ENCODE results near the gene THAP6. TPM values are rescaled to one million over a fixed set of nuclear protein-coding genes. Genes with fewer than 3 reads are reported as not detected.

Gene THAP6, protein sequence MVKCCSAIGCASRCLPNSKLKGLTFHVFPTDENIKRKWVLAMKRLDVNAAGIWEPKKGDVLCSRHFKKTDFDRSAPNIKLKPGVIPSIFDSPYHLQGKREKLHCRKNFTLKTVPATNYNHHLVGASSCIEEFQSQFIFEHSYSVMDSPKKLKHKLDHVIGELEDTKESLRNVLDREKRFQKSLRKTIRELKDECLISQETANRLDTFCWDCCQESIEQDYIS
- total RNA-seq = 13.7 and 15.6 TPM in 2 replicates

DNA sequence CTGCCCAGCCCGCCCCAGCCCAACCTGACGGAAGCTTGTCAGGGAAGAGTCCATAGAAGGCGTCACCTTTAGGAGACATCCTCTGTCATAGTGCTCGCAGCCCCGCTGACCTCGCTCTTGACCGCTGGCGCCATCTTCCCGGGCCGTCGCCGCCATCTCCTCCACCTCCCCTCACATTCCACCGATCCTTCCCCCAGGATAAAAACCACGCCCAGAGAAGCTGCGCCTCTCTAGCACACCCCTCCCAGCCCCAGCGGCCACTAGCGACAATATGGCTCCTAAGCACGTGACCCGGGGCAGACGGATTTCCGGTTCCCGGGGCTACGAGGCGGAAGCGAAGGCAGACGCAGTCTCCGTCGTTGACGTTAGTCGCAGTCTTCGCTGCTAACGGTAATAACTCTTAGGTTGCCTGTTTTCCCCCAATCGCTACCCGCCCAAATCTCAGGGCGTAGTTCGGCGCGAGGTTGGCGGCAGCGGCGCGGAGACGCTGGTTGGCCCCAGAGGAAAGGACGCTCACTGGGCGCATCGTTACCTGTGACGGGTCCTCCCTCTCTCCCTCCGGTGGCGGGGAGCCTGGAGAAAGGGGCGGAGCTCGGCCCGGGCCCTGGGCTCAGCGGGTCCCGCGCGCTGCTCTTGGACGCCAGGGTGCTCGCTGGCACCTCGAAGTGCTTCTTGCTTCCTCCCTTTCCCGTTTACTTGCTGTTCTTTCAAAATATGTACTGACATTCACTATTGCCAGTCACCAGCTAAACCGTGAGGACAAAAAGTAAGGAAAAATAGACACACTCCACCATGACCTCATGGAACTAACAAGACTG lies at the start of gene THAP6, which contains the start of gene RCHY1:
Gene THAP6, plus strand, starts transcription at position 343 of the 818 bp plus-strand sequence. CDS start 980 bp downstream, outside the sequence.
Gene RCHY1, minus strand, starts transcription at position 273 of the 818 bp plus-strand sequence. Its CDS starts 117 bp downstream, at position 156.

DNA sequence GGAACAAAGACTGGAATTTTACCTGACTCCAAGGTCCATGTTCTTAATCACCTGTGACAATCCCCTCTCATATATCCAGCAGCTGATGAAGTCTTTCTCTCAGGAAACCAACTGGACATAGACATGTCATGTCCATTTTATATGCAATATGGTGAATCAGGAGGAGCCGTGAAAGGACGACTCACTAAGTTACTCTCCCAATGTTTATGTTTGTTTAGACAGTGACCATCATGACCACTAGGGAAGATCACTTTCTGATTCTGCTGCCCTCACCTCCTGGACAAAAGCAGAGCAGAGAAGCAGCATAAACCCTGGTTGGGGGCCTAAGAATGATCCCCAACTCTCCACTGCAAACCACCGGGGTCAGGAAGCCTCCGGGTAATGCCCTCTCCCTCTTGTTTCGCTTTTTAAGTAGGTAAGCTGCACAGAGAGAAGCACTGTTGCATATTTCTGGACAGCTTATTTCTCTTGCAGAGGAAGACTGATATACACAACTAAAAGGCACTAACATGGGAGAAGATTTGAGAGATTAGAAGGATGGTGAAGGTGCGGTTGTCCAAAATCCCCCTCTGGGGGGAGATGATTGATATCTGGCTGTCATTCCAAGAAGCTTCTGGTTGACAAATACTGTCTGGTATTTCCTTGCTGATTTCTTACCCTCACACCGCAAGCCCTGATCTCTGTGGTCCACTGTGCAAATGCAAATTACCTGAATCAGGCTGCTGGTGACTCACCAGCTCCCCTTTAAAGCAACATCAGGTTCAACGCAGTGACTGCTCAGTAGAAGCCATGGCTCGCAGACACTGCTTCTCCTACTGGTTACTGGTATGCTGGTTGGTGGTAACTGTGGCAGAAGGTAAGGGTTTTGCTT lies 41.3 kb downstream of the THAP6 start, which contains the start of gene ODAPH:
Gene ODAPH, plus strand, starts transcription at position 773 of the 871 bp plus-strand sequence. Its CDS starts 17 bp downstream, at position 790.

Other genes with a start within 250 kb of the THAP6 start
- 25.7 and 38.3 TPM in 2 replicates for gene RCHY1, start 70 bp upstream of the THAP6 start, total RNA-seq
- not detected in 2 replicates for gene ODAPH, start 41.6 kb downstream of the THAP6 start, total RNA-seq
- 2.5 and 4.6 TPM in 2 replicates for gene CDKL2, start 116.1 kb downstream of the THAP6 start, total RNA-seq
- gene G3BP2, start 158.9 kb downstream of the THAP6 start, total RNA-seq = 177 and 208 TPM in 2 replicates
- gene USO1, start 210.1 kb downstream of the THAP6 start, total RNA-seq = 143 and 185 TPM in 2 replicates